HG02852 (cell line): ENCODE measurements around the gene GPR50.

Experiments used
- ATAC-seq: cut with Tn5 transposase; IDR thresholded peaks from one replicate; pipeline ENCODE4 v1.9.1; 2021; ENCODE audit warnings: mild to moderate bottlenecking, moderate library complexity; ENCODE audit not compliant: unreplicated experiment

The GPR50 gene

DNA sequence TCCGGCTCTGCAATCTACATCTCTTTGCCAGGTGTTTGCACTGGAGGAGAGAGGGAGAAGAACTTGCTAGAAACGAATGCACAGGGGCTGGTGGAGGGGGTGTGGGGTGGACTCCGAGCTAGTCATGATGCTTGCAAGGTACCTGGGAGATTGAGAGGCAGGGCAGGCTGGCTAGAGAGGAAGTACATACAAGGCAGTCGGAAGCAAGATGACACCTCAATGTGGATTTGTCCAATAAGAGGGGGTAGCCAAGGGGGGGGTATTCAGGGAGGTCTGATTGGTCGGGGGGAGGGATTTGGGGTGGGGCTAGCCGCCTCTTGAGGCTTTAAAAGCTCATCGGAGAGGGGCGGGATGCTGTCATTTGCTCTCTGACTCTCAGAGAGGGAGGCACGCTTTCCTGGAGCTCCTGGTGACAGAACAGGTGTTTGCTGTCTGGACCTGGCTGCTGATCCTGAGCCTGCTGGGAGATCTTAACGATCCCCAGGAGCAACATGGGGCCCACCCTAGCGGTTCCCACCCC lies at the start of gene GPR50:
Gene GPR50 (plus strand): TSS at position 354 of the 520 bp plus-strand sequence. CDS start 138 bp downstream, at position 492.
- ATAC-seq = no peak

GRCh38 chrX:151132531-151132930 lies 43.9 kb upstream of the GPR50 start:
- ATAC-seq = no peak

GRCh38 chrX:151151665-151152267 lies 24.6 kb upstream of the GPR50 start:
- ATAC-seq = peak; percentile 86

- ATAC-seq = no peak
Observed at GRCh38 chrX:151153086-151153485, 23.3 kb upstream of the GPR50 start.

- no peak for ATAC-seq
Observed at GRCh38 chrX:151153667-151154066, 22.7 kb upstream of the GPR50 start.

- no peak for ATAC-seq
Observed at GRCh38 chrX:151155234-151155633, 21.1 kb upstream of the GPR50 start.

- ATAC-seq = no peak
Observed at GRCh38 chrX:151161690-151162089, 14.7 kb upstream of the GPR50 start.

- no peak for ATAC-seq
Observed at GRCh38 chrX:151167791-151168345, 8.5 kb upstream of the GPR50 start.

GRCh38 chrX:151169783-151170182 lies 6.6 kb upstream of the GPR50 start:
- no peak for ATAC-seq

- no peak for ATAC-seq
Observed at GRCh38 chrX:151174581-151175282, 1.7 kb upstream of the GPR50 start.

DNA sequence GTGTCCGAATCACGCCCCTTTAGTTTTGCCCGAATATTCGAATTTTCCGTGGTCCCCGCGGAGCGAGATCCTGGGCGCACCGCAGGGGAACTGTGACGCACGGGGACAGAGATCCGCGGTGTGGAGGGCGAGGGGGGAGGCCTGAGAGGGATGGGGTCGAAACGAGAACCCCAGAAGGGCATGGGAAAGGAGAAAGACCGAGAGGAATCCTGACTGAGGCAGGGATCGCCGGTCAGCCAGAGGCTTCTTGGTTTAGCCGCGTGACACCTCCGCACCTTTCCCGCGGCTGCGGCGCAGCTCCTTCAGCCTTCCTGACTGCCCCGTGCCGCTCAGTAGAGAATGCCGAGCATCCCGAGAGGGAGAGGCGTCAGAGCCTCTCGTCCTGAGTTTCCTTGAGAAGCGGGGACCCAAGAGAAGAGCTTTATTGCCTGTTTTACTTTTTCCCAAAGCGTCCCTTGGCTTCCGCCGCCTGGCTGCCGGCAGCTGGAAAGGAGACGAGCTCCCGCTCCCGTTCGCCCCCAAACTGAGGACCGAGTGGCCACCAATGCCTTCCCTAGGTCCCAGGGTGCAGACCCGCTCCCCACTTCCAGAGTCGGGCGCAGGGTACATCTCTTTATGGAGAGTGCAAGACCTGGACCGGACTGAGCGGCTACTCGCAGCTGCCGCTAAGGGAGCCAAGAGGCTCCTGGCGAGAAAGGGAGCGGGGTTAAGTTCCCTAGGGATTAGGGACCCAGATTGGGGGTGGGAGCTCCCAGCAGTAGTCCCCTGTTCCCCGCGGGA lies 911 bp upstream of the GPR50 start:
- no peak for ATAC-seq

- no peak for ATAC-seq
Observed at GRCh38 chrX:151177141-151178027, 1.0 kb downstream of the GPR50 start.

DNA sequence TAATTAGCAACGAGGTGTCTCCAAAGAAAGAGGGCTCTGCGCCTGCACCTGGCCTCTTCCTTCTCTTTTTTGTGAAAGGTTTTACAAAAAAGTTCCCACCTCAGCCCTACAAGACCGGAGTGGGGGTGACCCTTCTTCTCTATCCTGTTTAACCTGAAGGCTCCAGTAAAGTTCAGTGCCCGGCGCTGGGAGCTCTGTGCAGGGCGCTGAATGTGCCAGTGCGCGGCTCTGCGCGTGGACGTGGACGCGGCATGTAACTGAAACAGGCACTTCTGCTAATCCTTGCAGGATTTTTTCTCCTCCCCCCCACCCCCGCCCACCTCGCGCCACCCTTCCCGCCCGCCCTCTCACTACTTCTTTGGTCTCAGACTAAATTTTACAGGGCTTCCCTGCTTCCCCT lies 2.4 kb downstream of the GPR50 start:
- ATAC-seq = no peak

DNA sequence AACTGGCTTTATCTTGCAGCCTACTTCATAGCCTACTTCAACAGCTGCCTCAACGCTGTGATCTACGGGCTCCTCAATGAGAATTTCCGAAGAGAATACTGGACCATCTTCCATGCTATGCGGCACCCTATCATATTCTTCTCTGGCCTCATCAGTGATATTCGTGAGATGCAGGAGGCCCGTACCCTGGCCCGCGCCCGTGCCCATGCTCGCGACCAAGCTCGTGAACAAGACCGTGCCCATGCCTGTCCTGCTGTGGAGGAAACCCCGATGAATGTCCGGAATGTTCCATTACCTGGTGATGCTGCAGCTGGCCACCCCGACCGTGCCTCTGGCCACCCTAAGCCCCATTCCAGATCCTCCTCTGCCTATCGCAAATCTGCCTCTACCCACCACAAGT lies 4.0 kb downstream of the GPR50 start:
- no peak for ATAC-seq

- ATAC-seq = no peak
Observed at GRCh38 chrX:151181088-151181487, 4.7 kb downstream of the GPR50 start.

GRCh38 chrX:151183233-151183753 lies 6.9 kb downstream of the GPR50 start:
- no peak for ATAC-seq

- ATAC-seq = no peak
Observed at GRCh38 chrX:151183912-151184565, 7.7 kb downstream of the GPR50 start.

DNA sequence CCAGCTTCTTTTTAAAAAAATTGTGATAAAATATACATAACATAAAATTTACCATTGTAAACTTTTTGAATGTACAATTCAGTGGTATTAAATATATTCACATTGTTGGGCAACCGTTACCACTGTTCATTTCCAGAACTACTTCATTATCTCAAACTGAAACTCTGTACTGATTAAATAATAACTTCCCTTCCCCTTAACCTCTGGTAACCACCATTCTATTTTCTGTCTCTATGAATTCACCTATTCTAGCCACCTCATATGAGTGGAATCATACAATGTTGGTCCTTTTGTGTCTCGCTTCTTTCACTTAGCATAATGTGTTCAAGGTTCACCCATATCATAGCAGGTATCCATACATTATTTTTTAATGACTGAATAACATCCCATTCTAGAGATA lies 8.3 kb downstream of the GPR50 start:
- ATAC-seq = no peak

- no peak for ATAC-seq
Observed at GRCh38 chrX:151206871-151207270, 30.5 kb downstream of the GPR50 start.

- ATAC-seq = no peak
Observed at GRCh38 chrX:151225843-151226242, 49.5 kb downstream of the GPR50 start.
